Measurements from ENCODE around the gene AOAH.

Gene AOAH

DNA sequence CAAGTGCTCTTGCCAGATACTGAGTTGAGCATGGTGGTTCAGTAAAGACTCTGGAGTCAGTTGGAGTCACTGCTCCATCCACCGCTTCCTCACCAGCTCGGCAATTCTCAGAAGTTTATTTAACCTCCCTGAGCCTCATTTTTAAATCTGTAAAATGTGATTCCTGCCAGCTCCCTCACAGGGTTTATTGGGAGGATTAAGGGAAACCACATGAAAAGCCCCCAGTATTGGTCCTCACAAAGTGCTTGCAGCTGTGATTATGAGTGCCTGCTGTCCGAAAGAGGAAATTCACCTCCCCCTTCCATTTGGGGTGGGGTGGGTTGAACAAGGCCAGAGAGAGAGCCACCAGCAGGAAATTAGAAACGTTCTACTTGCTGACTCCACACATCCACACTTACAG, 99.0 kb downstream of the AOAH start:
- Histone ChIP-seq H3K27me3 (replicated peaks; ENCODE audit: control insufficient read depth, insufficient read depth, low read length, poor library complexity, severe bottlenecking) (no peaks in the 10 kb centered on the region), H3K4me1 (ENCODE audit: control insufficient read depth, insufficient read depth, low read length, poor library complexity, severe bottlenecking) (peaks cover 3% of the 10 kb centered on the region), H3K27ac (ENCODE audit: insufficient read depth, low read length, poor library complexity, severe bottlenecking) (no peak overlapping the region), H3K36me3 (ENCODE audit: control insufficient read depth, insufficient read depth, low read length) (no peaks in the 10 kb centered on the region), H3K4me3 (ENCODE audit: insufficient read depth, low read depth, low read length, poor library complexity, severe bottlenecking) (no peak overlapping the region), H3K9me3 (ENCODE audit: control insufficient read depth, low read length) (no peaks in the 10 kb centered on the region)
- no peak for DNase-seq

DNA sequence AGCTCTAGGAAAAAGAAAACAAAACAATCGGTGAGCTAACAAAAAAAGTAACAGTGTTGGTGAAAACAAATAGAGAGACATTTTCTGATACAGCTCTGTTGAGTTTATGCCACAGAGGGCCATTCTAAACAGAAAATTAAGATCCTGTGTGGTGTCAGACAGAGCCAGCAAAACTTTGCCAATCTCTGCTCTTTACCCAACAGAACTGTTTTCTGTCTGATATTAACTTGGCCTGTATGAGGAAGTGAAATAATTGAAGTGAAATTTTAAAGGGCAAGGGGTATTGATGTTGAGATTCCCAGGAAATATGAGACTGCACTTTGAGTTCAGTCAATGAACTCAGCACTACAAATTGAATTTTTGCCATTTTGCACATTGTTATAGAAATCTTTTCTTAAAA, 101.0 kb downstream of the AOAH start:
- Histone ChIP-seq H3K36me3 (ENCODE audit: control insufficient read depth, insufficient read depth, low read length) (no peaks in the 10 kb centered on the region), H3K4me3 (ENCODE audit: insufficient read depth, low read depth, low read length, poor library complexity, severe bottlenecking) (no peak overlapping the region), H3K27me3 (replicated peaks; ENCODE audit: control insufficient read depth, insufficient read depth, low read length, poor library complexity, severe bottlenecking) (no peaks in the 10 kb centered on the region), H3K27ac (ENCODE audit: insufficient read depth, low read length, poor library complexity, severe bottlenecking) (no peak overlapping the region), H3K9me3 (ENCODE audit: control insufficient read depth, low read length) (no peaks in the 10 kb centered on the region), H3K4me1 (ENCODE audit: control insufficient read depth, insufficient read depth, low read length, poor library complexity, severe bottlenecking) (peaks cover 3% of the 10 kb centered on the region)
- DNase-seq: no peak

DNA sequence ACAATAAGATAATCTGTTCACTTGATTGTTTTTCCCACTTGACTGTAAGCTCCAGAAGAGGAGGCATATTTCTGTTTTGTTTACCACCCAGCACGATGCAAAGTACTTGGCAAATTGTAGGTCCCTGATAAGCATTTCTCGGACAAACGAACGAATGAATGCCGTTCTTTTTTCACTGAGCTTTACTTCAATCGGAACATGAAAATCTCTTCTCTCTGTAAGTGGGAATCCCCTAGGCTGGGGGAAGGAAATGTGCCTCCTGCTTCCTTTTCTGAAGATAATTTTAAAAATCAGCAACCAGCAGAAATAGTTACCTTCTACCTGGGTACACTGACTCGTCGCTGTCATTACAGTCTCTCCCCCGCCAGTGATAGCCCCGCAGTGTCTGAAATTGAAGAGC, 102.9 kb downstream of the AOAH start:
- H3K4me3 ChIP-seq (ENCODE audit: insufficient read depth, low read depth, low read length, poor library complexity, severe bottlenecking): no peak overlapping the region
- H3K4me1 ChIP-seq (ENCODE audit: control insufficient read depth, insufficient read depth, low read length, poor library complexity, severe bottlenecking): peaks cover 3% of the 10 kb centered on the region
- H3K9me3 ChIP-seq (ENCODE audit: control insufficient read depth, low read length): no peaks in the 10 kb centered on the region
- DNase-seq: no peak
- H3K36me3 ChIP-seq (ENCODE audit: control insufficient read depth, insufficient read depth, low read length): no peaks in the 10 kb centered on the region
- no peaks in the 10 kb centered on the region for H3K27me3 ChIP-seq (replicated peaks; ENCODE audit: control insufficient read depth, insufficient read depth, low read length, poor library complexity, severe bottlenecking)
- H3K27ac ChIP-seq (ENCODE audit: insufficient read depth, low read length, poor library complexity, severe bottlenecking): no peak overlapping the region

DNA sequence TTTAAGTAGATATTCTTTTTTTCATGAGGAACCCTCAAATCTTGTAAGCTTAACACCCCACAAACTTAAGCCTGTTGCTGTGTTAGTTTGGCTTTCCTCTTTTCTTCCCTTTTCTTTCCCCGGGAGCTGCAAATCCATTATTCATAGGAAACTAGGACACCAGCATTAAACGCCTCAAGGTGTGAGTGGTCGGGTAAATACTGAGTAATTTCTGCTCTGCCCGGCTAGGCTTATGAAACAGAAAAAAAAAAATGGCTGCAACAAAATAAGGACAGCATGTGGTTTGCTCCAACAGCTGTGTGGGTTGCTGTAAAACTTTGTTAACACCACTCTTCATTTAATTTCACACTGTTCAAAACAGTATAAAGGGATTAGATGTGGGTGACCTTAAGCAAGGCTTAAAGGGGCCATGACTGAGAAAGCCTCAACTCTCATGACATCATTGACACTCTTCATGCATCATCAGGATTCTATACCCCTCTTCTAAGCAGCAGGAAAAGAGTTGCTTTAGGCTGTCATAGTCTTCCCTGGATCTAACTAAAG, 104.1 kb downstream of the AOAH start:
- Histone ChIP-seq H3K27ac (ENCODE audit: insufficient read depth, low read length, poor library complexity, severe bottlenecking) (no peak overlapping the region), H3K27me3 (replicated peaks; ENCODE audit: control insufficient read depth, insufficient read depth, low read length, poor library complexity, severe bottlenecking) (no peaks in the 10 kb centered on the region), H3K4me3 (ENCODE audit: insufficient read depth, low read depth, low read length, poor library complexity, severe bottlenecking) (no peak overlapping the region), H3K4me1 (ENCODE audit: control insufficient read depth, insufficient read depth, low read length, poor library complexity, severe bottlenecking) (peaks cover 3% of the 10 kb centered on the region), H3K9me3 (ENCODE audit: control insufficient read depth, low read length) (no peaks in the 10 kb centered on the region), H3K36me3 (ENCODE audit: control insufficient read depth, insufficient read depth, low read length) (no peaks in the 10 kb centered on the region)
- no peak for DNase-seq

DNA sequence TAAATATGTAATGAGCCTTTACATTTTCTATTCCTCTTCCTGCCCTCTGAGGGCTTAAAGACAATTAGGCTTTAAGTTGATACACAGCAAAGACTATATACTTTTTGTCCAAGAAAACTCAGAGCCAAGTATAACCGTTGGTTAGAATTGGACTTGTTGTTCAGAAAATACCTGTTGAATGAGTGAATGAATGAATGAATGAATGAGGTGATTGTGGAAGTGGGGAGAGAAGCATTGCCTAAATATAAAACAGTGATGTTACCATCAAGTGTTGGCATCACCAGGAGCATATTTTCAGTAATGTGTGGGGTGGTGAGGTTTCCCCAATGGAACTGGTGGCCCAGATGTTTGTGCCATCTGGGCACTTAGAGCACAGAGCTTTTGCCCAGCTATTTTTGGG, 106.9 kb downstream of the AOAH start:
- H3K4me1 ChIP-seq (ENCODE audit: control insufficient read depth, insufficient read depth, low read length, poor library complexity, severe bottlenecking): peaks cover 3% of the 10 kb centered on the region
- H3K9me3 ChIP-seq (ENCODE audit: control insufficient read depth, low read length): no peaks in the 10 kb centered on the region
- no peak for DNase-seq
- H3K36me3 ChIP-seq (ENCODE audit: control insufficient read depth, insufficient read depth, low read length): no peaks in the 10 kb centered on the region
- H3K4me3 ChIP-seq (ENCODE audit: insufficient read depth, low read depth, low read length, poor library complexity, severe bottlenecking): no peak overlapping the region
- H3K27ac ChIP-seq (ENCODE audit: insufficient read depth, low read length, poor library complexity, severe bottlenecking): no peak overlapping the region
- no peaks in the 10 kb centered on the region for H3K27me3 ChIP-seq (replicated peaks; ENCODE audit: control insufficient read depth, insufficient read depth, low read length, poor library complexity, severe bottlenecking)

DNA sequence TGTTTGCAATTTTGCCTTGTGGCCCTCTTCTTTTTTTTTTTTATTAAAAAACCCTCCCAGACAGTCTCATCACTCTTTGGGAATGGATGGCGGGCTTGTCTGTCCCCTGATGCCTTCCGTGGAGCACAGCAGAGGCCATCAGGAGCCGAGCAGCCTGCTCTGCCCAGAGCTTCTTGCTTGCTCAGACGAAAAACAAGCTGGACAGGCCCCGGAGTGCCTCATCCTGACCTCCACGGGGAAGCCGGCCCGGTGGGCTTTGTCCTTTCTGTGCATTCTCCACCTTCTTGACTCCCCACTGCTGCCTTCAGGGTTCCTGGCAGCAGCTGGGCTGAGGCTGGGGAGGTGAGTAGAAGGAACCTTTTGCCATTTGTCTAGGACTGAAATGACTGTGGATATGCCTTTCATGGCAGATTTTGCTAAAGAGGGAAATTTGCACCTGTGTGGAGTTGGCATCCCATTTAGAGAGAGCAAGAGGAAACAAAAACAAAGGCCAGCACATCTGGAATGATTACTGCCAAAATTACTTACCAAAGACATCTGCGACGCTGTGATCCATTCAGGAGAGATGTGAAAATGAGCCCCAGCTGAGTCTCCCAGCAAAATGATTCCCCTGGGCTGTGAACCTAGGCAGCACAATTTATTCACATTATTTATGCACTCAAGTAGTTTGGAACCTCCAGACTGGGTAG, 108.3 kb downstream of the AOAH start:
- H3K4me1 ChIP-seq (ENCODE audit: control insufficient read depth, insufficient read depth, low read length, poor library complexity, severe bottlenecking): no peaks in the 10 kb centered on the region
- no peak overlapping the region for H3K27ac ChIP-seq (ENCODE audit: insufficient read depth, low read length, poor library complexity, severe bottlenecking)
- H3K9me3 ChIP-seq (ENCODE audit: control insufficient read depth, low read length): no peaks in the 10 kb centered on the region
- H3K27me3 ChIP-seq (replicated peaks; ENCODE audit: control insufficient read depth, insufficient read depth, low read length, poor library complexity, severe bottlenecking): no peaks in the 10 kb centered on the region
- H3K4me3 ChIP-seq (ENCODE audit: insufficient read depth, low read depth, low read length, poor library complexity, severe bottlenecking): no peak overlapping the region
- DNase-seq: no peak
- no peaks in the 10 kb centered on the region for H3K36me3 ChIP-seq (ENCODE audit: control insufficient read depth, insufficient read depth, low read length)

DNA sequence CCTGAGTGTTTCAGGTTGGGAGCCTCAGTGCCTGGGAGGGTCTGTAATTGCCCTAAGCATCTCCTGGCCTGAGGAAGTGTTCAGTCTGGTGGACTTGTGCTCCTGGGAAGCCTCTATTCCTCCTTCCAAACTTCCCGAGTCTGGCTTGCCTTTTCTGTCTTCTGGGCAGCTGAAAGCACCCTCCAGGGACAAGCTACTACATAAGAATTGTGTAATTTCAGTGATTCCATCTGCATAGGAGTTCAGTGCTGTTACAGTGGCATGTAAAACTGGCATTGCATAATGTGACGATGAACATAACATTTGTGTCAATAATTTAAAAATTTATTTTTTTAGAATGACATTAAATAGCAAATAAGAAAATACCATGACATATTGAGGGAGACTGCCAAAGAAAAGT, 109.3 kb downstream of the AOAH start:
- H3K4me3 ChIP-seq (ENCODE audit: insufficient read depth, low read depth, low read length, poor library complexity, severe bottlenecking): no peak overlapping the region
- no peak overlapping the region for H3K27ac ChIP-seq (ENCODE audit: insufficient read depth, low read length, poor library complexity, severe bottlenecking)
- no peaks in the 10 kb centered on the region for H3K9me3 ChIP-seq (ENCODE audit: control insufficient read depth, low read length)
- no peaks in the 10 kb centered on the region for H3K36me3 ChIP-seq (ENCODE audit: control insufficient read depth, insufficient read depth, low read length)
- DNase-seq: no peak
- H3K4me1 ChIP-seq (ENCODE audit: control insufficient read depth, insufficient read depth, low read length, poor library complexity, severe bottlenecking): no peaks in the 10 kb centered on the region
- no peaks in the 10 kb centered on the region for H3K27me3 ChIP-seq (replicated peaks; ENCODE audit: control insufficient read depth, insufficient read depth, low read length, poor library complexity, severe bottlenecking)

DNA sequence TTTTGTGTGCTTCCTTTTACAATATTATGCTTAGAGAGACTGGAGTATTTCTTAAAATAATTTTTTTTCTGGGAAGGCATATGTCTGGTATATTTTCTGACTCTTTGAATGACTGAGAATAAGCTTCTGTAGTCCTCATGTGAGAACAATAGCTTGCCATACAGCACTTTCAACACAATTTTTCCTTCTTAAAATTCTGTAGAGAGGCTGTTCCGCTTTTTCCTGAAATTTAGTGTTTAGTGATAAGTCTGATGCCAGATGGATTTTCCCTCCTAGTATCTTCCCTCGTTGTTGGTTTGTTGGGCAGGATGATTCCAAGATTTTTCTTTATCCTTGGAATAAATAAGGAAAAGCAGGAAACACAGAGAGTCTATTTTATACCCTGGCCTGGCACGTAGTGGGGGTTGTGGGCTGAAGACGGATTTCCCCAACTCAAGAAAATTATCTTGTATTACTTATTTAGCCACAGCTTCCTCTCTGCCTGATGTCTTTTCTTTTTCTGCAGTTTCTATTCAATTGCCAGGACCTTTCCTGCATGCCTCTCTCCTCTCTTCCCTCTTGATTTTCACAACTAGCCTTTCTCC, 111.2 kb downstream of the AOAH start:
- no peak for DNase-seq
- no peaks in the 10 kb centered on the region for H3K9me3 ChIP-seq (ENCODE audit: control insufficient read depth, low read length)
- H3K27ac ChIP-seq (ENCODE audit: insufficient read depth, low read length, poor library complexity, severe bottlenecking): no peak overlapping the region
- no peak overlapping the region for H3K4me3 ChIP-seq (ENCODE audit: insufficient read depth, low read depth, low read length, poor library complexity, severe bottlenecking)
- no peaks in the 10 kb centered on the region for H3K36me3 ChIP-seq (ENCODE audit: control insufficient read depth, insufficient read depth, low read length)
- H3K4me1 ChIP-seq (ENCODE audit: control insufficient read depth, insufficient read depth, low read length, poor library complexity, severe bottlenecking): no peaks in the 10 kb centered on the region
- no peaks in the 10 kb centered on the region for H3K27me3 ChIP-seq (replicated peaks; ENCODE audit: control insufficient read depth, insufficient read depth, low read length, poor library complexity, severe bottlenecking)

DNA sequence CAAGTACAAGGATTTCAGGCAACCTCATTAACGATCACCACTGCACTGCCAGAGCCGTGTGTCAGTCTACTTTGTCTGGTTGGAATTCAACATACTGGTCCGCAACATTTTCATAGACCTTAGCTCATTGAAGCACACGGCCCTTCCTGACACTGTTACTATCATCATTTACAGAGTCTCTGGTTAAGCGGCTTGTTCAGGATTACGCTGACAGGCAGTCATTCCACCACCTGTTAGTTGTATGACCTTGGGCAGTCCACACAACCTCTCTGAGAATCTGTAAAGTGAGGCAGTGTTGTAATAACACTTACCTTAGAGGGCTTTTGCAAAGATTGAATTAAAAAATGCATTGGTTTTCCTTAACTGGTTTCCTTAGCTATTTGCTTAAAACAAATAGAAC, 112.6 kb downstream of the AOAH start:
- Histone ChIP-seq H3K9me3 (ENCODE audit: control insufficient read depth, low read length) (no peaks in the 10 kb centered on the region), H3K4me1 (ENCODE audit: control insufficient read depth, insufficient read depth, low read length, poor library complexity, severe bottlenecking) (no peaks in the 10 kb centered on the region), H3K4me3 (ENCODE audit: insufficient read depth, low read depth, low read length, poor library complexity, severe bottlenecking) (no peak overlapping the region), H3K27ac (ENCODE audit: insufficient read depth, low read length, poor library complexity, severe bottlenecking) (no peak overlapping the region), H3K36me3 (ENCODE audit: control insufficient read depth, insufficient read depth, low read length) (no peaks in the 10 kb centered on the region), H3K27me3 (replicated peaks; ENCODE audit: control insufficient read depth, insufficient read depth, low read length, poor library complexity, severe bottlenecking) (no peaks in the 10 kb centered on the region)
- no peak for DNase-seq

DNA sequence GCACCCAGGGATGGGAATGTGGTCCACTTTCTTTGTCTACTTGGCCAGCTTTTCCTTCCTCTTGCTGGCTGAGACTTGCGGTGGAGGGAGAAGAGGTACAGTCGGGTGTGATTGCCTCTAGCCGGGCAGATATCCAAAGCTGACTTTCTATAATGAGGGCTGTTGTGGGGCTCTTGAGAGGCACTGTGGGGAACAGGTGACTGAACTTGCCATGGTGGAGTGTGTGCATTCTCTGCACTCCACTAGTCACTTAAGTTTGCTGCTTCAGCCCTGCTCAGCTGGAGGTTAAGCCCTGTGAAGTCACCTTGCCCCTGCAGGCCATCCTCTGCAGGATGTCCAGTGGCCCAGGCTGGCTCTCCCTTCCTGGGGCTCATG, 116.6 kb downstream of the AOAH start:
- Histone ChIP-seq H3K27ac (ENCODE audit: insufficient read depth, low read length, poor library complexity, severe bottlenecking) (no peak overlapping the region), H3K36me3 (ENCODE audit: control insufficient read depth, insufficient read depth, low read length) (no peaks in the 10 kb centered on the region), H3K4me1 (ENCODE audit: control insufficient read depth, insufficient read depth, low read length, poor library complexity, severe bottlenecking) (no peaks in the 10 kb centered on the region), H3K27me3 (replicated peaks; ENCODE audit: control insufficient read depth, insufficient read depth, low read length, poor library complexity, severe bottlenecking) (no peaks in the 10 kb centered on the region), H3K9me3 (ENCODE audit: control insufficient read depth, low read length) (no peaks in the 10 kb centered on the region), H3K4me3 (ENCODE audit: insufficient read depth, low read depth, low read length, poor library complexity, severe bottlenecking) (no peak overlapping the region)
- DNase-seq: no peak

Measured in effector memory CD4-positive, alpha-beta T cell (primary cell).